K562 (cell line): Measurements from ENCODE around the gene DUSP10. TPM values are rescaled to one million over a fixed set of nuclear protein-coding genes. Genes with fewer than 3 reads are reported as not detected.
A peak's percentile ranks its signal among the peaks of the same experiment; 100 is the strongest.

ENCODE experiments used
- AFF4 ChIP-seq: sonication (generic); formaldehyde crosslinking; IDR thresholded peaks from 2 replicates; pipeline ENCODE4 v1.8.0; 2023; ENCODE audit warnings: mild to moderate bottlenecking, missing genetic modification reagents
- ARID3B ChIP-seq: fragments of 250-450 bp; sonication (Bioruptor Pico); IDR thresholded peaks from 2 replicates; pipeline ENCODE4 v1.4.0; 2020; ENCODE audit warnings: borderline replicate concordance
- BRCA1 ChIP-seq, 2 experiments: fragments of 450-650 bp in 1 of 2; sonication (generic) in 1 of 2; formaldehyde crosslinking in 1 of 2; IDR thresholded peaks; 2 replicates each; pipeline versions ENCODE4 v1.5.0 to v1.6.1; 2017 to 2020; ENCODE audit warnings: mild to moderate bottlenecking in 1 of 2, missing genetic modification reagents in 1 of 2
- BRD4 ChIP-seq: fragments of 200-600 bp; sonication (generic); IDR thresholded peaks from 2 replicates; pipeline ENCODE4 v1.6.1; 2017; ENCODE audit warnings: inconsistent platforms
- CSDE1 ChIP-seq, 2 experiments: fragments of 450-650 bp; IDR thresholded peaks; 2 replicates each; pipeline ENCODE4 v1.6.1; 2016; ENCODE audit warnings: mild to moderate bottlenecking in 1 of 2
- EHMT2 ChIP-seq: fragments of 450-650 bp; IDR thresholded peaks from 2 replicates; pipeline ENCODE4 v1.6.1; 2018; ENCODE audit warnings: antibody characterized with exemption
- ESRRB ChIP-seq: fragments of 250-450 bp; sonication (Bioruptor Pico); IDR thresholded peaks from 2 replicates; pipeline ENCODE4 v1.5.0; 2020; ENCODE audit warnings: mild to moderate bottlenecking, moderate library complexity, borderline replicate concordance
- HNRNPUL1 ChIP-seq: fragments of 200-400 bp; formaldehyde crosslinking; IDR thresholded peaks from 2 replicates; pipeline ENCODE4 v1.6.1; 2017; ENCODE audit warnings: low read length
- KLF6 ChIP-seq: fragments of 250-450 bp; sonication (Bioruptor Pico); IDR thresholded peaks from 2 replicates; pipeline ENCODE4 v1.4.0; 2020; ENCODE audit warnings: mild to moderate bottlenecking, moderate library complexity, borderline replicate concordance
- SRSF7 ChIP-seq: fragments of 200-400 bp; formaldehyde crosslinking; optimal IDR thresholded peaks from 2 replicates; pipeline ENCODE3; 2017; ENCODE audit warnings: mild to moderate bottlenecking, low read depth, low read length
- ZNF174 ChIP-seq: fragments of 250-450 bp; sonication (Bioruptor Pico); IDR thresholded peaks from 2 replicates; pipeline ENCODE4 v1.4.0; 2020; ENCODE audit warnings: mild to moderate bottlenecking
- ZNF277 ChIP-seq: fragments of 250-450 bp; sonication (Bioruptor Pico); IDR thresholded peaks from 2 replicates; pipeline ENCODE4 v1.8.0; 2022; ENCODE audit warnings: inconsistent platforms, mild to moderate bottlenecking, moderate library complexity, borderline replicate concordance
- ZNF347 ChIP-seq: fragments of 450-650 bp; formaldehyde crosslinking; IDR thresholded peaks from 2 replicates; pipeline ENCODE4 v1.4.0; 2020; ENCODE audit warnings: low read depth, mild to moderate bottlenecking, moderate library complexity
- ZNF584 ChIP-seq: fragments of 200-800 bp; sonication (Bioruptor generic); IDR thresholded peaks from 2 replicates; pipeline ENCODE4 v1.6.1; 2016; ENCODE audit warnings: low read depth, mild to moderate bottlenecking, missing genetic modification characterization, missing compliant biosample characterization
- polyA plus RNA-seq, 8 experiments: library from polyadenylated mRNA; depleted of rRNA in 4 of 8; stranded (reverse) in 5 of 8; unstranded in 3 of 8; fragments of >200 nt; fragmentation: Nextera tagmentation in 2 of 8; fragmentation: Illumina TruSeq in 1 of 8; extraction: Ambion mirVana in 2 of 8; extraction: Trizol in 1 of 8; gene quantifications; 2 replicates each; pipeline versions ENCODE4 v1.2.1 to v1.2.3, GENCODE V29; 2011 to 2014; ENCODE audit warnings: inconsistent platforms in 1 of 8, missing spikeins in 1 of 8
- total RNA-seq, 7 experiments: library from RNA; depleted of rRNA in 6 of 7; stranded (reverse); fragments of >200 nt in 6 of 7; fragmentation: Illumina TruSeq in 2 of 7; extraction: Trizol in 2 of 7; gene quantifications; 2 replicates each; pipeline versions ENCODE4 v1.2.1 to v1.2.3, GENCODE V29; 2011 to 2021; ENCODE audit warnings: low replicate concordance in 1 of 7

Gene DUSP10
- total and polyA plus RNA-seq, 9 of the 15 experiments (the other 6 are each of a cell fraction or from before 2014, with no cell fraction given): 1.7 to 8.3 (median 6.1) TPM

- TF ChIP-seq ZNF277 (CRISPR knock-in tag): no peak
- no peak for TF ChIP-seq HNRNPUL1
- no peak for TF ChIP-seq SRSF7
- TF ChIP-seq CSDE1 (IDR thresholded peaks at IDR 0.05): no peak
- no peak for TF ChIP-seq ZNF347 (CRISPR knock-in tag)
- 0 out of 2 replicates have a peak, but pooled peaks have one; percentile 57 for TF ChIP-seq BRD4
- TF ChIP-seq KLF6 (CRISPR knock-in tag): no peak
- no peak for TF ChIP-seq BRCA1 (IDR thresholded peaks at IDR 0.05)
- no peak for TF ChIP-seq BRCA1 (CRISPR knock-in tag; IDR thresholded peaks at IDR 0.05)
- TF ChIP-seq ESRRB (CRISPR knock-in tag): no peak
- TF ChIP-seq AFF4 (CRISPR knock-in tag): no peak
- TF ChIP-seq ARID3B (CRISPR knock-in tag): no peak
- TF ChIP-seq ZNF174 (CRISPR knock-in tag): no peak
- TF ChIP-seq ZNF584 (CRISPR knock-in tag): 0 out of 2 replicates have a peak, but pooled peaks have one; percentile 28
- TF ChIP-seq EHMT2: no peak
Measured at GRCh38 chr1:221761354-221762002, 19.6 kb upstream of the DUSP10 start (continued).
